Effector memory CD8-positive, alpha-beta T cell (primary cell): ENCODE measurements around the gene ZFP82.

Source experiments
- ATAC-seq: fragments of 150-1000 bp; cut with Tn5 transposase; replicated peaks from 2 replicates; pipeline ENCODE4 v1.10.0; 2021; ENCODE audit warnings: mild to moderate bottlenecking, moderate library complexity
- DNase-seq, 3 experiments: peaks; one replicate each; pipeline ENCODE4 v3.0.0; 2021
- H3K27ac Mint-ChIP-seq, 2 donors: one replicate each; pipeline ENCODE4 v1.8.0; 2022; ENCODE audit warnings: mild to moderate bottlenecking in 2 of 2, mixed read lengths in 2 of 2, moderate library complexity in 2 of 2
- H3K27me3 Mint-ChIP-seq, 2 donors: one replicate each; pipeline ENCODE4 v1.8.0; 2022; ENCODE audit warnings: mixed read lengths in 2 of 2
- H3K36me3 Mint-ChIP-seq: one replicate; pipeline ENCODE4 v1.8.0; 2022; ENCODE audit warnings: mild to moderate bottlenecking, moderate library complexity, mixed read lengths; ENCODE audit not compliant: insufficient read depth
- H3K4me1 Mint-ChIP-seq, 2 donors: one replicate each; pipeline ENCODE4 v1.8.0; 2022; ENCODE audit warnings: low read depth in 2 of 2, mixed read lengths in 2 of 2
- H3K4me3 Mint-ChIP-seq, 2 donors: one replicate each; pipeline ENCODE4 v1.8.0; 2022; ENCODE audit warnings: mild to moderate bottlenecking in 2 of 2, mixed read lengths in 2 of 2, moderate library complexity in 2 of 2
- H3K9me3 Mint-ChIP-seq, 2 donors: one replicate each; pipeline ENCODE4 v1.8.0; 2022; ENCODE audit warnings: mixed read lengths in 2 of 2

The ZFP82 gene

DNA sequence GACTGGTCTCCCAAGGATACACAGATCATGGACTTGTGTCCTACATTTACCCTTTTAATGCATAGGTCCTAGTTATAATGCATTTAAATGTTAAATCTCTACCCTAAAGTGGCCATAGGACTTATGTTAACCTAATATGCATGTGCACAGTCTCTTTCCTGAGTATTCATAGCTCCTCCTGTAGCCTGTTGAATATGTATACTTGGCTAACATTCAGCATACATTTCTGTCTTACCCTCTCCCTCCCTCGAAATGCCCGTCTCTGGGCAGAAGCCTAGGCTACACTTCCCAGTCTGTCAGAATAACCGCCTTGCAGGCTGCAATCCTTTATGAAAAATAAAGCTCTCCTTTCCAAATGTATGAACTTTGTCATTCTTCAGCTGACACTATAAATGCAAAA is 13.9 kb downstream of the ZFP82 start:
- H3K4me3 Mint-ChIP-seq: no peak overlapping the region
- DNase-seq: no peak
- H3K4me1 Mint-ChIP-seq: peaks cover 0 to 7% of the 10 kb centered on the region in 2 donors
- H3K27ac Mint-ChIP-seq: no peak overlapping the region
- peaks cover 72% of the 10 kb centered on the region for H3K36me3 Mint-ChIP-seq
- no peaks in the 10 kb centered on the region for H3K27me3 Mint-ChIP-seq
- ATAC-seq: no peak
- H3K9me3 Mint-ChIP-seq: peaks cover 11 to 16% of the 10 kb centered on the region in 2 donors

DNA sequence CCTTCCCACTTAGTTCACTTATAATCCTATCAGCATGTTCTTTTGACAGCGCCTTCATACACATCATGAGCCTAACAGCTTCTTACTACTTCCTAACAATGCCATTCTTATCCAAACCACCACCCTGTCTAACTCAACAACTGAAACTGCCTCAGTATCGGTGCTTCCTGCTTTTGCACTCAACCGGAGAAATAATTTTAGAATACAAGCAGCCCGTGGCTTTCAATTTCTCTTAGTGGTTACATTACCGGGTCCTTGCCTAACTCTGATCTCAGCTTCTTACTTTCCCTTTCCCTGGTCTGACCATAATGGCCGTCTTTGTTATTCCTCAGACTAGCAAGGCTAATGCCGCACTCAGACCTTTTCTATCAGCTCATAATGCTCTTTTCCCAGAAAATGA is 17.0 kb downstream of the ZFP82 start:
- peaks cover 9 to 15% of the 10 kb centered on the region in 2 donors for H3K9me3 Mint-ChIP-seq
- ATAC-seq: no peak
- no peak overlapping the region for H3K4me3 Mint-ChIP-seq
- DNase-seq: no peak
- peaks cover 65% of the 10 kb centered on the region for H3K36me3 Mint-ChIP-seq
- no peaks in the 10 kb centered on the region for H3K27me3 Mint-ChIP-seq
- no peak overlapping the region for H3K27ac Mint-ChIP-seq
- peaks cover 0 to 4% of the 10 kb centered on the region in 2 donors for H3K4me1 Mint-ChIP-seq

DNA sequence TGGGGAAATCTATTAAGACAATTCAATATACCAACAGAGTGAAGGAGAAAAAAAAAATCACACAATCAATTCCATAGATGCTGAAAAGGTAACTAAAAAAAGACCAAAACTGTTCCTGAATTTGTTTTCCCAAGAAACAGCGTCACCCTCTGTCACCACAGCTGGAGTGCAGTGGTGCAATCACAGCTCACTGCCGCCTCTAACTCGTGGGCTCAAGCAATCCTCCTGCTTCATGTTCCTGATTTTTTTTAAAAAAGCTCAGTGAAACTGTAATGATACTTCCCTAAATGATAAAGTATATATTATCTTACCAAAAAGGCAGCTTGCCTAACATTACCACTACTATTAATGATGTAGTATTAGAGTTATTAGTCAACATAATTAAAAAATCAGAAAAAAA is 19.9 kb downstream of the ZFP82 start:
- no peak overlapping the region for H3K4me3 Mint-ChIP-seq
- ATAC-seq (no peak), DNase-seq (no peak)
- peaks cover 16 to 33% of the 10 kb centered on the region in 2 donors for H3K9me3 Mint-ChIP-seq
- no peaks in the 10 kb centered on the region for H3K27me3 Mint-ChIP-seq
- H3K27ac Mint-ChIP-seq: no peak overlapping the region
- H3K4me1 Mint-ChIP-seq: no peaks in the 10 kb centered on the region
- H3K36me3 Mint-ChIP-seq: peaks cover 43% of the 10 kb centered on the region

DNA sequence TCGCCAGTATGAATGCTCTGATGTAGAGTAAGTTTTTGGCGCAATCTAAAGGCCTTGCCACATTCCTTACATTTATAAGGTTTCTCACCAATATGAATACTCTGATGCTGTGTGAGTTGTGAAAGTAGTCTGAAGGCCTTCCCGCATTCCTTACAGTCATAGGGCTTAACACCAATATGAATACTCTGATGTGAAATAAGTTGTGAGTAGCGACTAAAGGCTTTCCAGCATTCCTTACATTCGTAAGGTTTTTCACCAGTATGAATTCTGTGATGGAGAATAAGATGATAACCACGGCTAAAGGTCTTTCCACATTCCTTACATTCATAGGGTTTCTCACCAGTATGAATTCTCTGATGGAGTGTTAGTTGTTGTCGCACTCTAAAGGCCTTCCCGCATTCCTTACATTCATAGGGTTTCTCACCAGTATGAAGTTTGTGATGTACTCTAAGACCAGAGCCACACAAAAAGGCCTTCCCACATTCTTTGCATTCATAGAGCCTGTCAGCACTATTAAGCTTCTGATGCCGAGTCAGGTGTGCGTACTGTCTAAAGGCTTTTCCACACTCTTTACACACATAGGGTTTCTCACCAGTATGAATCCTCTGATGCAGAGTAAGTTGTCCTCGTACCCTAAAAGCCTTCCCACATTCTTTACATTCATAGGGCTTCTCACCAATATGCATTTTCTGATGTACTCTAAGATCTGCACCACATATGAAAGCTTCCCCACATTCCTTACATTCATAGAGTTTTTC is 25.3 kb downstream of the ZFP82 start:
- no peaks in the 10 kb centered on the region for H3K4me1 Mint-ChIP-seq
- H3K27ac Mint-ChIP-seq: no peak overlapping the region
- ATAC-seq (no peak), DNase-seq (no peak)
- peaks cover 16 to 37% of the 10 kb centered on the region in 2 donors for H3K9me3 Mint-ChIP-seq
- H3K4me3 Mint-ChIP-seq: no peak overlapping the region
- H3K36me3 Mint-ChIP-seq: peaks cover 12% of the 10 kb centered on the region
- no peaks in the 10 kb centered on the region for H3K27me3 Mint-ChIP-seq

DNA sequence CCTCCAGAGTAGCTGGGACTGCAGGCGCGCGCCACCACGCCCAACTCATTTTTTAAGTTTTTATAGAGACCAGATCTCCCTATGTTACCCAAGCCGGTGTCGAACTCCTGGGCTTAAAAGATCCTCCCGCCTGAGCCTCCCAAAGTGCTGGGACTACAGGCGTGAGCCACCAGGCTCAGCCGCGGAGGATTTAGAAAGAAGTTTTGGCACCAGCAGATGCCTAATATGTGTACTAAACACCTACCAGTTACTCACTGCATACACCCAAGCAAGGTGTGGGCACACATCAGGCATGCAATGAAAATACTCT is 39.0 kb downstream of the ZFP82 start:
- DNase-seq: no peak
- peaks cover 19 to 23% of the 10 kb centered on the region in 2 donors for H3K4me1 Mint-ChIP-seq
- peaks cover 25% of the 10 kb centered on the region for H3K36me3 Mint-ChIP-seq
- H3K27me3 Mint-ChIP-seq: no peaks in the 10 kb centered on the region
- H3K27ac Mint-ChIP-seq: peak overlapping the region; percentile 97 to 98
- ATAC-seq: no peak
- no peaks in the 10 kb centered on the region for H3K9me3 Mint-ChIP-seq
- H3K4me3 Mint-ChIP-seq: peak overlapping the region; percentile 97

DNA sequence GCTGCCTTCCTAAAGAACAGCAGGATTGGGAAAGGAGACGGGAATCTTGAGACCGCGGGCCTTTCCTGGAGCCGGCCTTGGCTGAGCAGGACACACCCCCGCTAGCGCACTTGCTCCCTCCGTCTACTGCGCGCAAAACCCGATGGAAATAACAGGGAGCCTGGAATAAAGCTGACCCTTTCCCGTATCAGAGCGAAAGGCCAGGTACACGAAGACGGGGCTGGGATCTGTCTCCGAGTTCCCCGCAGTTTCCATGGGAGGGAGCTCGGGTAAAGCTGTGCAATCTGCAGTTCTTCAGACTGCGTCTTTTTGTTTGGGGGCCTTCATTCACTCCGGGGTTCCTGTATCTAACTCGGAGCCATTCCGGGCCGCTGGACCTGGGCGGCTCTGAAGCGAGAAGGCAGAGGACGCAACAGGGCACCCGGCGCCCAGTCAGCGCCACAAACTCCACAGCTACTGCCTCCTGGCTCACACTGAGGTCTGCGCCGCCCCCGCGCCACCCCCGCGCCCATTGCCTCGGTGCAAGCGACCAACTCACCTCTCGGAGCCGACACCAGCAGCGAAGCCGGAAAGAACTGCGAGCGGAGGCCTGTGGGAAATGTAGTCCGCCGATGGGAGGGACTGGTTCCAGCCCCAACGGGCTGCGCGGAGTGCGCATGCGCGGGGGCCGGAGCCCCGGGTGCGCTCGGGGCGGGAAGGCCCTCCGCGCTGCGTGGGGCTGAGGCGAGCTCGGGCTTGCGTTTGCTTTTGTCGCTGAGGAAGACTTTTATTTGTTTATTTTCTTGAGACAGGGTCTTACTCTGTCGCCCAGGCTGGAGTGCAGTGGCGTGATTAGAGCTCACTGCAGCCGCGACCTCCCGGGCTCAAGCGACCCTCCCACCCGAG is 39.6 kb downstream of the ZFP82 start, which contains the start of gene ZFP14:
Gene ZFP14, minus strand, starts transcription at position 577 of the 885 bp plus-strand sequence. CDS start 11,309 bp downstream, outside the sequence.
- peaks cover 31% of the 10 kb centered on the region for H3K36me3 Mint-ChIP-seq
- peak within 1 kb of the TSS; percentile 97 to 98 for H3K27ac Mint-ChIP-seq
- peaks cover 19 to 25% of the 10 kb centered on the region in 2 donors for H3K4me1 Mint-ChIP-seq
- H3K4me3 Mint-ChIP-seq: peak within 1 kb of the TSS; percentile 97
- H3K9me3 Mint-ChIP-seq: no peaks in the 10 kb centered on the region
- DNase-seq (peak; percentile 92 to 94 (median 93)), ATAC-seq (peak; percentile 98)
- H3K27me3 Mint-ChIP-seq: no peaks in the 10 kb centered on the region

DNA sequence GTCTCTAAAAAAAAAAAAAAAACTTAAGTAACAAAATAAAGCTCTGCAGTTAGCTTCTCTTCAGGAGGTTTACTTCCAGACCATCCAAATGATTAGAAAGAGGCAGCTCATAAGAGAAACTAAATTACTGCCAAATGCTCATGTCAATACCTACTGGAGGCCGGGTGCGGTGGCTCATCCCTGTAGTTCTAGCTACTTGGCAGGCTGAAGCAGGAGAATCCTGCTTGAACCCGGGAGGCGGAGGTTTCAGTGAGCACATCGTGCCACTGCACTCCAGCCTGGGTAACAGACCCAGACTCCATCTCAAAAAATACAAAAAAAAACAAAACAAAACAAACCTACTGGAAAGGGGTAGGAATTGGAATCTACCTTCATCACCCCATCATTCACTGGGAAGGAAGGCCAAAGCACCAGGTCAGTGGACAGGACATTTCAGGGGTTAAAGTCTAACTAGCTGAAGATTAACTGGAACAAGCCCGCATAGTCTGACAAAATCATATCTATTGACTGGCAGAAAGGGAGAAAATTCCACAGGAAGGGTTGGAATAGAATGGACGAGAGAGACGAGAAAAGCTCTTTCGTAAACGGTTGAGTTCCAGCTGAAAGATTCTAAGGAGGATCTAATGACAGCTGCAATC is 40.8 kb downstream of the ZFP82 start:
- Mint-ChIP-seq H3K9me3 (no peaks in the 10 kb centered on the region), H3K36me3 (peaks cover 37% of the 10 kb centered on the region), H3K4me1 (peaks cover 19 to 28% of the 10 kb centered on the region in 2 donors), H3K27me3 (no peaks in the 10 kb centered on the region), H3K4me3 (peak overlapping the region; percentile 97), H3K27ac (peak overlapping the region; percentile 97 to 98)
- no peak for ATAC-seq
- no peak for DNase-seq

DNA sequence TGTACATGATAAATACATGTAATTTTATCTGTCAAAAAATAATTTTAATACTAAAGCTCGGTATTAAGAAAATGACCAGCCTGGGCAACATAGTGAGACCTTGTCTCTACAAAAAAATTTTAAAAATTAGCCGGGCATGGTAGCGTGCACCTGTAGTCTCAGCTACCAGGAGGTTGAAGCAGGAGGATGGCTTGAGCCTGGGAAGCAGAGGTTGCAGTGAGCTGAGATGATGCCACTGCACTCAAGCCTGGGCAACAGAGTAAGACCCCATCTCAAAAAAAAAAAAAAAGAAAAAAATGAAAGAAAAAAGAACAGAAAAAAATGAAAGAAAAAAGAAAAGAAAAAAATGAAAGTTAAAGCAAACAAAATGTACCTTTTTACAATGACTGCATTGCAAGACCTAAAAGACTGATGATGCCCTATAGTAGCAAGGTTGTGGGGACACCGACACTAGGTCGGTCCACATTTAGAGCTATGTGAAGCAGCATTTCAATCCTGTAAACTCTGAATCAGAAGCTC is 44.7 kb downstream of the ZFP82 start:
- Mint-ChIP-seq H3K27ac (no peak overlapping the region), H3K9me3 (peaks cover 0 to 1% of the 10 kb centered on the region in 2 donors), H3K4me1 (peaks cover 21 to 27% of the 10 kb centered on the region in 2 donors), H3K4me3 (no peak overlapping the region), H3K27me3 (no peaks in the 10 kb centered on the region), H3K36me3 (peaks cover 29% of the 10 kb centered on the region)
- ATAC-seq: no peak
- DNase-seq: no peak

DNA sequence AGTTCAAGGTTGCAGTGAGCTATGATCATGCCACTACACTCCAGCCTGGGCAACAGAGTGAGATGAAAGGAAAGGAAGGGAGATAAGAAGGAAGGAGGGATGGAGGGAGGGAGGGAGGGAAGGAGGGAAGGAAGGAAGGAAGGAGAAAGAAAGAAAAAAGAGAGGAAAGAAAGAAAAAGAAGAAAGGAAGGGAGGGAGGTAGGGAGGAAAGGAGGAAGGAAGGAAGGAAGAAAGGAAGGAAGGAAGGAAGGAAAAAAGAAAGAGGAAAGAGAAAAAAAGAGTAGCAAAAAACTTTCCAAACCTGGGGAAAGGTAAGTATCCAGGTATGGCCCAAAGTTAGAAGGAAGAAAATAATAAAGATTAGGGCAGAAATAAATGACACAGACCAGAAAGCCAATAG is 46.6 kb downstream of the ZFP82 start:
- DNase-seq (no peak), ATAC-seq (no peak)
- H3K27me3 Mint-ChIP-seq: no peaks in the 10 kb centered on the region
- H3K27ac Mint-ChIP-seq: no peak overlapping the region
- H3K9me3 Mint-ChIP-seq: peaks cover 0 to 1% of the 10 kb centered on the region in 2 donors
- peaks cover 37% of the 10 kb centered on the region for H3K36me3 Mint-ChIP-seq
- peaks cover 6 to 14% of the 10 kb centered on the region in 2 donors for H3K4me1 Mint-ChIP-seq
- H3K4me3 Mint-ChIP-seq: no peak overlapping the region

DNA sequence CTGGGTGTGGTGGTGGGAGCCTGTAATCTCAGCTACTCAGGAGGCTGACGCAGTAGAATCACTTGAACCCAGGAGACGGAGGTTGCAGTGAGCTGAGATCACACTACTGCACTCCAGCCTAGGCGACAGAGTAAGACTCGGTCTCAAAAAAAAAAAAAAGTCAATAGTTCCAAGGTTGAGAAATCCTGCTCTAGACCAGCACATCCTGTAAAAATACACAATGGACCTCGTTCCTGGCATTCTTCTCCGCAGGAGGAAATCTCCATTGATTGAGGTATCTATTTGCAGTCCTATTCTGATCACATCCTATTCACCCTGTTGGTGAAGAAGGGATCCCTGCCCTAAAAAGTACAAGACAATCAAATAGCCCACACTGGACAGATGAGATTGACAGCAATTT is 54.6 kb downstream of the ZFP82 start:
- H3K27me3 Mint-ChIP-seq: no peaks in the 10 kb centered on the region
- peaks cover 76% of the 10 kb centered on the region for H3K36me3 Mint-ChIP-seq
- H3K9me3 Mint-ChIP-seq: no peaks in the 10 kb centered on the region
- DNase-seq: no peak
- ATAC-seq: no peak
- H3K4me1 Mint-ChIP-seq: peaks cover 0 to 2% of the 10 kb centered on the region in 2 donors
- no peak overlapping the region for H3K4me3 Mint-ChIP-seq
- H3K27ac Mint-ChIP-seq: no peak overlapping the region
